K562 (cell line): ENCODE measurements around the gene ALG11. TPM values are rescaled to one million over a fixed set of nuclear protein-coding genes. Genes with fewer than 3 reads are reported as not detected.

Source experiments
- ATAC-seq: fragments of 200-7000 bp; cut with Tn5 transposase; 3 replicates; pipeline ENCODE4 v1.9.1; 2020; ENCODE audit warnings: moderate library complexity
- BruUV-seq: library from RNA; stranded (reverse); fragments of 400-500 nt; replicated peaks from 2 replicates; lab custom pipeline; 2021; lab: Mats Ljungman, UMichigan
- CTCF ChIA-PET: fragments of 300-600 bp; formaldehyde crosslinking; extraction: SDS; loops from one replicate; lab custom pipeline; 2021; ENCODE audit warnings: low intra/inter-chr PET ratio; lab: Yijun Ruan, JAX
- POLR2A ChIA-PET: fragments of 300-600, 350-650 bp; sonication (Branson Sonifier 250); formaldehyde crosslinking; extraction: SDS; loops from one replicate; lab custom pipeline; 2021; ENCODE audit warnings: antibody characterized with exemption, inconsistent platforms; lab: Yijun Ruan, JAX
- DNase-seq, 4 experiments: peaks; one replicate each; pipeline versions ENCODE4 v3.0.0 to v3.0.0-alpha.2; 2011 to 2018; ENCODE audit warnings: low spot score in 3 of 4, mixed read lengths in 3 of 4; ENCODE audit errors: extremely low read depth in 1 of 4
- FAIRE-seq: peaks from 2 replicates; lab custom pipeline; 2011; peaks lifted over from hg19 to GRCh38; lab: Jason Lieb, UNC
- H2AFZ ChIP-seq: 2 replicates; pipeline ENCODE4 v1.6.0; 2011; ENCODE audit warnings: low read depth, low read length, control low read depth, inconsistent platforms
- H3K27ac ChIP-seq: fragments of 200-600 bp; 3 replicates; pipeline ENCODE4 v1.8.0; 2011; ENCODE audit warnings: low read depth, mild to moderate bottlenecking, control low read depth, inconsistent platforms, low read length, moderate library complexity, mixed read lengths; ENCODE audit errors: extremely low read depth
- H3K27me3 ChIP-seq, 2 experiments: fragments of 300-600 bp in 1 of 2; 2 replicates in 1 of 2; 3 replicates in 1 of 2; pipeline versions ENCODE4 v1.6.0 to v1.8.0; 2011; ENCODE audit warnings: inconsistent platforms in 2 of 2, low read length in 2 of 2, mild to moderate bottlenecking in 1 of 2, mixed read lengths in 1 of 2, moderate library complexity in 1 of 2; ENCODE audit not compliant: control insufficient read depth in 2 of 2, insufficient read depth in 2 of 2
- H3K36me3 ChIP-seq: fragments of 300-600 bp; 3 replicates; pipeline ENCODE4 v1.8.0; 2011; ENCODE audit warnings: mild to moderate bottlenecking, low read length, inconsistent platforms; ENCODE audit not compliant: control insufficient read depth, insufficient read depth
- H3K4me1 ChIP-seq, 2 experiments: fragments of 200-600 bp in 1 of 2; replicated peaks in 1 of 2; 2 replicates in 1 of 2; 3 replicates in 1 of 2; pipeline versions ENCODE4 v1.5.1 to v1.8.0; 2011; ENCODE audit warnings: inconsistent platforms in 2 of 2, low read length in 2 of 2, mild to moderate bottlenecking in 1 of 2, mixed read lengths in 1 of 2, moderate library complexity in 1 of 2; ENCODE audit not compliant: control insufficient read depth in 2 of 2, insufficient read depth in 2 of 2
- H3K4me2 ChIP-seq: 2 replicates; pipeline ENCODE4 v1.6.1; 2011; ENCODE audit warnings: low read length, control low read depth, inconsistent platforms, mixed read lengths; ENCODE audit not compliant: insufficient read depth
- H3K4me3 ChIP-seq: fragments of 200-600 bp; sonication (generic), shearing (Covaris generic); 2 replicates; pipeline ENCODE4 v1.5.1; 2016; ENCODE audit warnings: control low read depth, inconsistent platforms
- H3K79me2 ChIP-seq: fragments of 200-600 bp; 3 replicates; pipeline ENCODE4 v1.8.0; 2011; ENCODE audit warnings: low read length, inconsistent platforms; ENCODE audit not compliant: control insufficient read depth, insufficient read depth
- H3K9ac ChIP-seq, 2 experiments: 2 replicates each; pipeline versions ENCODE4 v1.6.0 to v1.6.1; 2011; ENCODE audit warnings: low read depth in 2 of 2, low read length in 2 of 2, control low read depth in 1 of 2, inconsistent platforms in 1 of 2, mild to moderate bottlenecking in 1 of 2, mixed read lengths in 1 of 2; ENCODE audit not compliant: insufficient read depth in 1 of 2
- H3K9me1 ChIP-seq: one replicate; pipeline ENCODE4 v1.6.0; 2011; ENCODE audit warnings: inconsistent platforms, mild to moderate bottlenecking, low read length, moderate library complexity; ENCODE audit not compliant: control insufficient read depth, insufficient read depth
- H3K9me3 ChIP-seq: replicated peaks from 2 replicates; pipeline ENCODE4 v1.5.1; 2011; ENCODE audit warnings: low read depth, low read length, inconsistent platforms; ENCODE audit not compliant: control insufficient read depth, insufficient read depth
- H4K20me1 ChIP-seq: replicated peaks from 2 replicates; pipeline ENCODE4 v1.6.1; 2011; ENCODE audit warnings: low read length, inconsistent platforms, mixed read lengths; ENCODE audit not compliant: control insufficient read depth, insufficient read depth
- CREB1 ChIP-seq, 2 experiments: sonication (generic) in 1 of 2; formaldehyde crosslinking in 1 of 2; IDR thresholded peaks; 2 replicates each; pipeline versions ENCODE4 v1.6.1 to v1.8.0; 2012 to 2022; ENCODE audit warnings: inconsistent platforms in 1 of 2, mild to moderate bottlenecking in 1 of 2, missing genetic modification reagents in 1 of 2, moderate library complexity in 1 of 2
- CREM ChIP-seq: IDR thresholded peaks from 2 replicates; pipeline ENCODE4 v1.6.1; 2014; ENCODE audit warnings: antibody characterized with exemption, low read depth
- FOSL1 ChIP-seq: fragments of 200-800 bp; sonication (Bioruptor generic); conservative IDR thresholded peaks from 2 replicates; pipeline ENCODE4 v1.6.1; 2016; ENCODE audit warnings: missing genetic modification characterization, missing compliant biosample characterization
- JUND ChIP-seq, 2 experiments: IDR thresholded peaks; 2 replicates in 1 of 2; 3 replicates in 1 of 2; pipeline ENCODE4 v1.6.1; 2011; ENCODE audit warnings: borderline replicate concordance in 2 of 2, low read depth in 2 of 2, low read length in 2 of 2, improper control_type of control experiment in 1 of 2, missing biosample characterization in 1 of 2, missing genetic modification characterization in 1 of 2, missing genetic modification reagents in 1 of 2
- MIER1 ChIP-seq: fragments of 450-650 bp; IDR thresholded peaks from 2 replicates; pipeline ENCODE4 v1.6.1; 2016; ENCODE audit warnings: antibody characterized with exemption, mild to moderate bottlenecking, low read depth
- RBM39 ChIP-seq: fragments of 200-400 bp; formaldehyde crosslinking; optimal IDR thresholded peaks from 2 replicates; pipeline ENCODE3; 2018; ENCODE audit warnings: low read depth, low read length
- WGBS: fragments of 100-300 bp; shearing (Covaris generic); methylation state at CpG from one replicate; pipeline ENCODE4 v1.1.6; 2016; ENCODE audit warnings: low coverage, mixed read lengths; ENCODE audit not compliant: insufficient coverage; ENCODE audit errors: missing lambda C conversion rate; 5-methylcytosine and 5-hydroxymethylcytosine counted together
- in situ Hi-C: fragments of 300-500 bp; cut with MboI; formaldehyde crosslinking; loops from 4 replicates; pipeline ENCODE4 v1.15.0; 2018; ENCODE audit warnings: inconsistent platforms, mixed read lengths
- intact Hi-C: fragments of 100-400 bp; cut with micrococcal nuclease; formaldehyde crosslinking; loops from 2 replicates; pipeline ENCODE4 v1.14.2; 2022
- polyA plus RNA-seq, 8 experiments: library from polyadenylated mRNA; depleted of rRNA in 4 of 8; stranded (reverse) in 5 of 8; unstranded in 3 of 8; fragments of >200 nt; fragmentation: Nextera tagmentation in 2 of 8; fragmentation: Illumina TruSeq in 1 of 8; extraction: Ambion mirVana in 2 of 8; extraction: Trizol in 1 of 8; gene quantifications; 2 replicates each; pipeline versions ENCODE4 v1.2.1 to v1.2.3, GENCODE V29; 2011 to 2014; ENCODE audit warnings: inconsistent platforms in 1 of 8, missing spikeins in 1 of 8
- total RNA-seq, 7 experiments: library from RNA; depleted of rRNA in 6 of 7; stranded (reverse); fragments of >200 nt in 6 of 7; fragmentation: Illumina TruSeq in 2 of 7; extraction: Trizol in 2 of 7; gene quantifications; 2 replicates each; pipeline versions ENCODE4 v1.2.1 to v1.2.3, GENCODE V29; 2011 to 2021; ENCODE audit warnings: low replicate concordance in 1 of 7
- TF ChIP-seq, protein P1 (sequence below), 2 experiments: fragments of 450-650 bp in 1 of 2; sonication (generic) in 1 of 2; formaldehyde crosslinking in 1 of 2; IDR thresholded peaks in 1 of 2; conservative IDR thresholded peaks in 1 of 2; 2 replicates each; pipeline versions ENCODE4 v1.6.1 to v1.8.1; 2016 to 2023; ENCODE audit warnings: mild to moderate bottlenecking in 2 of 2, moderate library complexity in 2 of 2, inconsistent platforms in 1 of 2, missing genetic modification reagents in 1 of 2

ALG11 gene
- total and polyA plus RNA-seq, 9 of the 15 experiments (the other 6 are each of a cell fraction or from before 2014, with no cell fraction given): 7.3 to 19.2 (median 16.3) TPM

DNA sequence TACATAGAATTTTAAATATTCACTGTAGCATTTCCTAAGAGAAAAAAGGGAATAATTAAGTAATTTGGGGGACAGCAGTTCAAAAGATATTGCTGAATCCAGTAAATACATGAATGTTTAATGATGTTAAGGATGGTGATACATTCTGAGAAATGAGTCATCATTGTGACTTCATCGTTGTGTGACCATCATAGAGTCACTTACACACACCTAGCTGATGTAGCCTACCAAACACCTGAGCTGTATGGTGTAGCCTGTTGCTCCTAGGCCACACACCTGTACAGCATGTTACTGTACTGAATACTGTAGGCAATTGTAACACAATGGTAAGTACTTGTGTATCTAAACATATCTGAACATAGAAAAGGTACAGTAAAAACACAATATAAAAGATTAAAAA, 35.8 kb upstream of the ALG11 start:
- WGBS: 0% methylated on average over 1 of the region's 1 CpG
- peaks cover 20% of the 10 kb centered on the region; the same call in 2 of the 3 replicates for H3K36me3 ChIP-seq
- H3K4me3 ChIP-seq: no peak overlapping the region
- H3K79me2 ChIP-seq: peaks cover 93% of the 10 kb centered on the region
- H3K9me1 ChIP-seq: no peaks in the 10 kb centered on the region
- intact Hi-C loops (no loop called here), in situ Hi-C loops (no loop called here)
- H4K20me1 ChIP-seq: no peaks in the 10 kb centered on the region
- no TSS peak for BruUV-seq
- ATAC-seq: no peak
- no peaks in the 10 kb centered on the region; the same call in 1 of the 2 replicates for H3K9me3 ChIP-seq
- no peak for DNase-seq
- no peak overlapping the region for H3K9ac ChIP-seq
- 0 out of 3 replicates have a peak overlapping the region, but pooled peaks have one; percentile 16 for H3K27ac ChIP-seq
- ChIA-PET CTCF (no interaction called here), POLR2A (interaction anchor here (0.6 to 1.0 kb wide), 5 partner anchors 8 to 402 kb away, joined by 3 read pairs; no protein-coding TSS in a partner anchor)
- TF ChIP-seq FOSL1 (tag): peak; percentile 41; the same call in 1 of the 2 replicates
- TF ChIP-seq RBM39: no peak
- 0 out of 2 replicates have a peak, but pooled peaks have one; percentile 24 for TF ChIP-seq CREB1 (IDR thresholded peaks at IDR 0.05)
- TF ChIP-seq CREB1 (CRISPR knock-in tag; IDR thresholded peaks at IDR 0.05): no peak
- peak; percentile 58 for TF ChIP-seq CREM
- no peak for TF ChIP-seq MIER1
- peak; percentile 51; the same call in 1 of the 2 replicates for TF ChIP-seq JUND (IDR thresholded peaks at IDR 0.05; ENCODE audit: borderline replicate concordance, low read depth, low read length)
- peak; percentile 45; the same call in 1 of the 3 replicates for TF ChIP-seq JUND (tag; IDR thresholded peaks at IDR 0.05; ENCODE audit: borderline replicate concordance, low read depth, low read length)
- TF ChIP-seq, protein P1, sequence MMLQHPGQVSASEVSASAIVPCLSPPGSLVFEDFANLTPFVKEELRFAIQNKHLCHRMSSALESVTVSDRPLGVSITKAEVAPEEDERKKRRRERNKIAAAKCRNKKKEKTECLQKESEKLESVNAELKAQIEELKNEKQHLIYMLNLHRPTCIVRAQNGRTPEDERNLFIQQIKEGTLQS (IDR thresholded peaks at IDR 0.05): peak; percentile 84
- TF ChIP-seq, protein P1 (CRISPR knock-in tag; conservative IDR thresholded peaks at IDR 0.05): no peak
- H3K27me3 ChIP-seq: no peaks in the 10 kb centered on the region
- no peak overlapping the region for H3K4me2 ChIP-seq
- FAIRE-seq: no peak
- no peak overlapping the region for H2AFZ ChIP-seq
- peaks cover 22 to 45% of the 10 kb centered on the region in 2 experiments for H3K4me1 ChIP-seq
